Measurements from ENCODE around the gene USP24. TPM values are rescaled to one million over a fixed set of nuclear protein-coding genes. Genes with fewer than 3 reads are reported as not detected.

The USP24 gene
- total RNA-seq, 2 experiments from 2014 or later, result 53.8 to 63.7 TPM

DNA sequence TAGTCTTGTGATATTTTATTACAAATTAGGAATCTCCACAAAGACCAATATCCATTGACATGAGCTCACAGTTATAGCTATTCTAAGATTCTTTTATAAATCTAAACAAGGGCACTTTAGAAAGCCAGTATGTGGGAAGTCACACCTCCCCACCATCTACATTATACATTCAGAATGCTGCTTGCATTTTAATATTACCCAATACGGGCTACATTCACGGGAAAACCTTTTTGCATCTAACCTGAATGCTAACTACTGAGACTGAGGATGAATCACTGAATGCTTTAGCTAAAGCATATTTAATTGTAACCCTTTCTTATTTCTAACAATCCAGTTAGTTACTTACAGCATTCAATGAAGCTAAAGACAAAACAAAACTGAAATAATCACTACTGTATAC is 122.7 kb downstream of the USP24 start:
- H3K36me3 Mint-ChIP-seq, result peaks cover 47% of the 10 kb centered on the region
- H3K9me3 Mint-ChIP-seq, result no peaks in the 10 kb centered on the region
- no peak for ATAC-seq (ENCODE audit: low read depth)
- POLR2A ChIA-PET, result no interaction called here
- peaks cover 10% of the 10 kb centered on the region for H3K4me1 Mint-ChIP-seq
- no peak overlapping the region for H3K4me3 Mint-ChIP-seq
- H3K27me3 Mint-ChIP-seq, result no peaks in the 10 kb centered on the region
- H3K27ac Mint-ChIP-seq, result no peak overlapping the region
- DNase-seq, result no peak

DNA sequence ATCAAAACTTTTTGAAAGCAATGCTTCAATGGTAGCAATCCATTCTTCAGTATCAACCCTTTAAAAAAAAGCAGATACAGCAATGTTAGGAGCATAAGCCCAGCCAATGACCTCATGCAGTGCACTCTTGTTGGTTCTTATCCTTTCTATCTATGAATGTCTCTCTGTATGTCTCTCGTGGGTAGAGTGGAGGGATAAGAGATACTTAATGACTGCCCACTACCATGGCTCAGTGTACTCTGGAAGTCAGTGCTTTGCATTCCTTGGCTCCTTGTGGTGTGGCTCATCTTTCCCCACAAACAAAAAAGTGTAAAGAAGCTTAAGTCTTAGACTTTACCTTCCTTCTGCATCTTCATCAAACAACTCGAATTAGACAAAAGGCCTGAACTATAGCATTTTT is 125.5 kb downstream of the USP24 start:
- H3K27ac Mint-ChIP-seq, result no peak overlapping the region
- H3K4me3 Mint-ChIP-seq, result no peak overlapping the region
- POLR2A ChIA-PET, result no interaction called here
- H3K4me1 Mint-ChIP-seq, result peaks cover 11% of the 10 kb centered on the region
- peaks cover 41% of the 10 kb centered on the region for H3K36me3 Mint-ChIP-seq
- DNase-seq (no peak), ATAC-seq (ENCODE audit: low read depth) (no peak)
- H3K9me3 Mint-ChIP-seq, result no peaks in the 10 kb centered on the region
- no peaks in the 10 kb centered on the region for H3K27me3 Mint-ChIP-seq

DNA sequence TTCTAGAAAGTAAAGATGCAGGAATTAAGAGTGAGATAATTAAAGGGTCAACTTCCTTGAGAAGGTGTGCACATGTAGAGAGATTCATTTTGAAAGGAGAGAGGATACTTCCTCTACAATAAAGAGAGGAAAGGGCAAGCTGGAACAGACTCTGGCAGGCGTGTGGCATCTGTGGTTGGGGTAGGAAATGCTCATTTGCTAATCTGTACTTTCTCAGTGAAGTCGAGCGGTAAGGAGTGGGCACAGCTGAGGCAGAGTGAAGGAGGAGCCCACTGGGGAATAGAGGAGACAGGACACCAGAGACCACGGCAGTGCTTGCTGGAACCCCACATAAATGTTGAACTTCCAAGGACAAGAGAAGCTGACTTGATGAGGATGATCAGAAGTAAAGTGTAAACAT is 126.8 kb downstream of the USP24 start:
- Mint-ChIP-seq H3K4me3 (peak overlapping the region; percentile 32), H3K27ac (peak overlapping the region; percentile 77), H3K9me3 (no peaks in the 10 kb centered on the region), H3K4me1 (peaks cover 11% of the 10 kb centered on the region), H3K27me3 (no peaks in the 10 kb centered on the region), H3K36me3 (peaks cover 36% of the 10 kb centered on the region)
- no peak for DNase-seq
- POLR2A ChIA-PET, result interaction anchor here (0.9 kb wide), 1 partner anchor 14 kb away, joined by 3 read pairs; no protein-coding TSS in a partner anchor
- ATAC-seq (ENCODE audit: low read depth), result peak; percentile 76

DNA sequence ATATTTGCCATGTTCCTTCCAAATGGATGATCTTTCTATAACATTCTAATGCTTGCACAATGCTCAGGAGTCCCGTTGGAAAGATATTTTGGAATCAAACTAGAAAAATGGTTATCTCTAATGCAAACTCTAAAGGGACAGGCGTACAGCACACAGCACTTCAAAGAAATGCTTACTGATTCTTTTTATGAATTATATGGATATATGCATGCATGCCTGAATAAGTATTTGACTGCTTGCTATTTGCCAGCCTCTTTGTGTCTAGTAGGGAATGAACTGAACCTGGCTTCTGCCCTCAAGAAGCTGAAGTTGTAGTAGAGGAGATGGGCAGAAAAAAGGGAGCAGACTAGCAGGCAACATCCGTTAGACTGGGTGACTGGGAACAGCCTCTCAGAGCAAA is 127.7 kb downstream of the USP24 start:
- DNase-seq (no peak), ATAC-seq (ENCODE audit: low read depth) (no peak)
- H3K27ac Mint-ChIP-seq, result no peak overlapping the region
- no peaks in the 10 kb centered on the region for H3K9me3 Mint-ChIP-seq
- peaks cover 35% of the 10 kb centered on the region for H3K36me3 Mint-ChIP-seq
- POLR2A ChIA-PET, result no interaction called here
- no peak overlapping the region for H3K4me3 Mint-ChIP-seq
- H3K27me3 Mint-ChIP-seq, result no peaks in the 10 kb centered on the region
- peaks cover 11% of the 10 kb centered on the region for H3K4me1 Mint-ChIP-seq

DNA sequence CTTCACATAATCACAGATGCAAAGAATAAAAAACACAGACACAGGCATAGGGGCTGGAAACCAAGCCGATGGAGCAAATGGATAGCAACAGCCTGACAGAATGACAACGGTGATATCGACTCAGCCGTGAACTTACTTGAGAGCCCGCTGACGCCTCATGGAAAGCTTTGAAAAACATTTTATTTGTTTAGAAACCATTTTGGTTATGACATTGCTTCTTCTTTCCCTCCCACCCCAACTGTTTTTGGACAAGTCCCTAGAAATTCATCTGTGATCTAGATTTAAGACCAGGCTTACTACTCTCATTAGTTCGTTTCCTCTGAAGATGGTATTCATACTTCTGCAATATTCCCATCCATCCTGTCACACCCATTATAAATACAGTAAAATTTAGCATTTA is 130.9 kb downstream of the USP24 start:
- Mint-ChIP-seq H3K36me3 (peaks cover 26% of the 10 kb centered on the region), H3K27me3 (no peaks in the 10 kb centered on the region), H3K27ac (no peak overlapping the region), H3K4me1 (peaks cover 11% of the 10 kb centered on the region), H3K4me3 (no peak overlapping the region), H3K9me3 (no peaks in the 10 kb centered on the region)
- POLR2A ChIA-PET, result no interaction called here
- no peak for DNase-seq
- no peak for ATAC-seq (ENCODE audit: low read depth)

DNA sequence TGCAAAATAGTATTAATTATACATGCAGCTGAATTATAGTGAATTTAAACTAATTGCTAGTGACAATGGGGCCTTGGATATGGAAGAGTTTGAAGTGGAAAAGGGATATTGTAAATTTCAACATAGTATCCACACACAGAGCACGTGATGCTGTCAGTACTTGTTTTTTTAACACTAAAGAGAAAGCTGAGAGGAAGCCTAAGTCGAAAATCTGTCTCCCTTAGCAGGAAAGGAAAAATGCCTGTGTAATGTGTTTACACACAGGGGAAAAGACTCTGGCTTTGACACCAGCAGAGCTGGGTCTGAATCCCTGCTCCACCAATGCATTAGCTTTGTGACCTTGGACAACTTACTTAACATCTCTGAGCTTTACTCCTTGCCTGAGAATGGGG is 133.3 kb downstream of the USP24 start:
- Mint-ChIP-seq H3K27ac (no peak overlapping the region), H3K27me3 (no peaks in the 10 kb centered on the region), H3K4me3 (no peak overlapping the region), H3K9me3 (no peaks in the 10 kb centered on the region), H3K36me3 (peaks cover 17% of the 10 kb centered on the region), H3K4me1 (no peaks in the 10 kb centered on the region)
- DNase-seq (no peak), ATAC-seq (ENCODE audit: low read depth) (no peak)
- POLR2A ChIA-PET, result no interaction called here

DNA sequence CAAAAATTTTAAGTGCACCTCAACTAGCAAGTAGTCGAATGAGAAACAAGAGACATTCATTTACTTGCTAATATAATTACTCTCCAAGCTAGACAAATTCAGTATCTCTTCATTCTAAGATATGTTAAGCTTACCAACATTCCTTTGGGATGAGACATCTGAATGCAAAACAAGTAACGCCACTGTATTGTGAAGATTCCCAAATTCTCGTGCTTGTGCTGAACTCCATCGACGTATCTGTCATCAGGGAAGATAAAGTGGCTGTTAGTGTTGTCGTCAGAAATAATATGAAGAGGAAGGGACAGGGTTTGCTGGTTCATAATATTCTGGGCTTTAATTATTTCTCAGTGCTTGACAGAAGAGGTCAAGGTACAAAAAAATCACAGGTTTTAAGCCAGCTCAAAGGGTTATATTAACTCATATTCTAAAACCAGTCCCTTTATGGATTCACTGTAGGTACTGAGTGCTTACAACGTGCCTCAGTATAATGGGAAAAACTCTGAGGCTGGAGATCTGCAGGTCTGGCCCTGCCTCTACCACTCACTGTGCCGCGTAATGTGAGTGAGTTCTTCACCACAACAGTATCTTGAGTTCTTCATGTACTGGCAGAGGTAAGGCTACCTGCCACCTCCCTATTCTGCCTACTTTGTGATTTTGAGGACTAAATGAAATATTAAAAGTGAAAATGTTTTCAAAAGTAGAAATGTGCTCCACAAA is 133.8 kb downstream of the USP24 start:
- Mint-ChIP-seq H3K9me3 (no peaks in the 10 kb centered on the region), H3K4me3 (no peak overlapping the region), H3K27me3 (no peaks in the 10 kb centered on the region), H3K36me3 (peaks cover 20% of the 10 kb centered on the region), H3K4me1 (no peaks in the 10 kb centered on the region), H3K27ac (no peak overlapping the region)
- no peak for DNase-seq
- ATAC-seq (ENCODE audit: low read depth), result no peak
- POLR2A ChIA-PET, result no interaction called here

DNA sequence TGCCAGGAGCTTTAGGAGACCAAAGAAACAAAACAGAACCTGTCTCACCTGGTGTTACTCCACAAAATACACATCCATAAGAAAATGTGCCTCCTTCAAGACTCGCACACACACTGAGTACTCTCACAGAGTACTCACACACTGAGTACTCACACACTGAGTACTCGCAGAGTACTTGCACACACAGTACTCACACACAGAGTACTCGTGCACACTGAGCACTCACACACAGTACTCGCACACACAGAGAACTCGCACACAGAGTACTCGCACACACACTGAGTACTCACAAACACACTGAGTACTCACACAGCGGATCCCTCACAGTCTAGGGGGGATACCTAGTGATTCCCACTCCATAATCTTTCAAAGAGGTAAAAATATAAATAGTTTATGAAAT is 135.5 kb downstream of the USP24 start:
- H3K36me3 Mint-ChIP-seq, result peaks cover 28% of the 10 kb centered on the region
- H3K4me3 Mint-ChIP-seq, result no peak overlapping the region
- no peaks in the 10 kb centered on the region for H3K9me3 Mint-ChIP-seq
- H3K27ac Mint-ChIP-seq, result no peak overlapping the region
- peaks cover 1% of the 10 kb centered on the region for H3K4me1 Mint-ChIP-seq
- H3K27me3 Mint-ChIP-seq, result no peaks in the 10 kb centered on the region
- DNase-seq (no peak), ATAC-seq (ENCODE audit: low read depth) (no peak)
- POLR2A ChIA-PET, result no interaction called here

DNA sequence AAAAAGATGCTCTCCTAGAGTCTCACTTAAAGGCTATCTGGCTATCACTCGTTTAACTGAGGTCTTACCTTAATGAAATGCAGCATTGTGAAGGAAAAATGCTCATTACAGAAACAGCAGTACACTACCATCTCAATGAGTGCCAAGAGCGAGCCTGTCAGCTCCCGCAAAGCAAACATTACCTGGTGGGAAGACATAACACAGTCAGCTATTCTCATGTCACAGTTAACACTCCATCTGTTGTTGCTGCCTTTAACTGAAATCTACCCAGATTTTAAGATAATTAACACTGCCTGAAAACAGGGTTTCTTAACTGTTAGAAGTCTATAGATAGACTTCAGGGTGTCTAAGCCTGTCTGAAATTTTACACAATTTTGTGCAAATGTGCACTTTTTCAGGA is 136.7 kb downstream of the USP24 start:
- POLR2A ChIA-PET, result no interaction called here

DNA sequence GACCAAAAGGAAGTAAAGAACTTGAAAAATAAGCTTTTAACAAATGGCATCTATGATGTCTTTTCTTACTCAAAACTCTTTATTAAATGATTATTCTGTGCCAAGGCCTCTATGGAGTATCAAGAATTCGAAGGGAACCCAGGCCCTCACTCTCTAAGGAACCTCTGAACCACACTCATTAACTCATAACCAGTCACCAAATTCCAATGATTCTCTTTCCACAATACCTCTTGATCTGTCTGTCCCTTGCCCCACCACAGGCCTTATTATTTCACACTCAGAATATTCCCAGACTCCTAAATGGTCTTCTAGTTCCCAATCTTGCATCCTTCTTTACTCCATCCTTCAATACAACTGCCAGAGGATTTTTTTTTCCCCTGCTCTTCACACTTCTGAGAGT is 138.8 kb downstream of the USP24 start:
- H3K4me3 Mint-ChIP-seq, result no peak overlapping the region
- H3K27ac Mint-ChIP-seq, result no peak overlapping the region
- DNase-seq (no peak), ATAC-seq (ENCODE audit: low read depth) (no peak)
- no peaks in the 10 kb centered on the region for H3K9me3 Mint-ChIP-seq
- peaks cover 36% of the 10 kb centered on the region for H3K36me3 Mint-ChIP-seq
- H3K27me3 Mint-ChIP-seq, result no peaks in the 10 kb centered on the region
- peaks cover 4% of the 10 kb centered on the region for H3K4me1 Mint-ChIP-seq
- POLR2A ChIA-PET, result interaction anchor here (0.6 kb wide), 1 partner anchor 12 kb away, joined by 3 read pairs; no protein-coding TSS in a partner anchor

More for the DNA sequence above, 136.7 kb downstream of the USP24 start:
- H3K4me3 Mint-ChIP-seq, result no peak overlapping the region
- no peak for ATAC-seq (ENCODE audit: low read depth)
- peaks cover 35% of the 10 kb centered on the region for H3K36me3 Mint-ChIP-seq
- no peak for DNase-seq
- no peaks in the 10 kb centered on the region for H3K27me3 Mint-ChIP-seq
- peaks cover 3% of the 10 kb centered on the region for H3K4me1 Mint-ChIP-seq
- H3K9me3 Mint-ChIP-seq, result no peaks in the 10 kb centered on the region
- no peak overlapping the region for H3K27ac Mint-ChIP-seq

DNA sequence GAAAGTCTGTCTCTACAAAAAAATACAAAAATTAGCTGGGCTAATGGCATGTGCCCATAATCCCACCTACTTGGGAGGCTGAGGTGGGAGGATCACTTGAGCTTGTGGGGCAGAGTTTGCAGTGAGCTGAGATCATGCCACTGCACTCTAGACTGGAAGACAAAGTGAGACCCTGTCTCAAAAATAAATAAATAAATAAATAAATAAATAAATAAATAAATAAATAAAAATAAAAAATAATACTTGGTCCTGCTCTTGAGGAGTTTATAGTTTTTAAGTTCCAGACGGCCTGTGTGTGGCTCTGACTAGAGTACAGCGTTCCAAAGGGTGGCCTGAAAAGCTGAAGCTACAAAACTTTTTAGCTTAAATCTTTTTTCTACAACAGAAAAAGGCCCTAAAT is 140.7 kb downstream of the USP24 start:
- Mint-ChIP-seq H3K27ac (no peak overlapping the region), H3K36me3 (peaks cover 35% of the 10 kb centered on the region), H3K4me3 (no peak overlapping the region), H3K4me1 (peaks cover 4% of the 10 kb centered on the region), H3K27me3 (no peaks in the 10 kb centered on the region), H3K9me3 (no peaks in the 10 kb centered on the region)
- POLR2A ChIA-PET, result no interaction called here
- no peak for ATAC-seq (ENCODE audit: low read depth)
- DNase-seq, result no peak

DNA sequence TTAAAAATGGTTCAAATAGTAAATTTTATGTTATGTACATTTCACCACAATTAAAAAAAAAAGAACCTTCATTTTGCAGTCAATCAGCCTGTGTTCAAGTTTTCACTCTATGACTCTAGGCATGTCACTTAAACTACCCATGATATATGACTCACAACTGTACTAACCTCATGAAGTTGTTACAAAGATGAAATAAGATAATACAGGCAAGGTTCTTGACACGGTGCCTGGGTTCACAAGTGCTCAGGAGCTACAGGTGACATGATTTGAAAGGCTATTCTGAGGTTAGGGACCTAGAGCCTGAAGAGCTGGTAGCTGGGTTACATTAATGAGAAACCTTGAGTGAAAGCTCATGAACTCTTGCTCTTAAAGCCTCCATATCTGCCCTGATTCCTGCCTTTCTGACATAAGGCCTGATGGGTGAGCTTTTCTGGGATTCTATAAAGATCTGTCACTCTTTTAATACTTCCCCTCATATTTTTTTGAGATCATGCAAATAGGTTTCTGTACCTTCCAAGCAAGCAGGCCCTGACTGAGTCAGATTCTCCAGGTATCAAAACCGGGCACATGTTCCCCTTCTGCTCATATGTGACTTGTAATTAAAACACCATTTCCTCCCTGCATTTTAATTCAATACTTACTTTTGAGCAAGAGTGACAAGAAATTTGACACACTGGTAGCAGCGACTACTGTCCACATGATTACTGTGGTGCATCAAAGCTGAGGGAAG is 141.8 kb downstream of the USP24 start:
- Mint-ChIP-seq H3K4me1 (peaks cover 4% of the 10 kb centered on the region), H3K27me3 (no peaks in the 10 kb centered on the region), H3K36me3 (peaks cover 40% of the 10 kb centered on the region), H3K27ac (peak overlapping the region; percentile 37), H3K4me3 (no peak overlapping the region), H3K9me3 (no peaks in the 10 kb centered on the region)
- ATAC-seq (ENCODE audit: low read depth) (peak; percentile 45), DNase-seq (no peak)
- POLR2A ChIA-PET, result no interaction called here

DNA sequence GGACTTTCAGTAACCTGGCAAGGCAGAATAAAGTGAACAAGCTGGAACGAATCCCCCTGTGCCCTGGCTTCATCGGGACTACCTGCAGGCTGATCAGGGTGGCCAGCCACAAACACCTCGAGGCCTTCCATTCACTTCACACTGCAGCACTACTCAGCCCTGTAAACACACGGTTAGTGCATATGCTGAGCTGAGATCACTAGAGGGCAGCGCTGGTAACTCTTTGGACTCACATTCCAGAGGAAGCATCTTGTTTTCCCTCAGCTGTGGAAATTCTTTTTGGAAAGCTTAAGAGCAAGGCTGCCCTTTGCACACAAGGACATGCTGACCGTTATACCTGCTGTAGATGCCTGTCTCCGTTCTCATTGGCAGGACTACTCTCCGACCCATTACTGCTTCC is 143.7 kb downstream of the USP24 start:
- POLR2A ChIA-PET, result no interaction called here
- no peak overlapping the region for H3K27ac Mint-ChIP-seq
- peaks cover 4% of the 10 kb centered on the region for H3K4me1 Mint-ChIP-seq
- no peaks in the 10 kb centered on the region for H3K9me3 Mint-ChIP-seq
- H3K36me3 Mint-ChIP-seq, result peaks cover 45% of the 10 kb centered on the region
- H3K4me3 Mint-ChIP-seq, result no peak overlapping the region
- no peak for DNase-seq
- ATAC-seq (ENCODE audit: low read depth), result peak; percentile 41
- H3K27me3 Mint-ChIP-seq, result no peaks in the 10 kb centered on the region

All from activated naive CD8-positive, alpha-beta T cell treated with anti-CD3 and anti-CD28 coated beads, Interleukin-2, amount 10 ng/mL, durations not matched to agents 7 days and 5 days (primary cell).